Kidney (tissue), 14 donors: ENCODE data around the gene ANO4. TPM values are rescaled to one million over a fixed set of nuclear protein-coding genes. Genes with fewer than 3 reads are reported as not detected.
A peak's percentile ranks its signal among the peaks of the same experiment; 100 is the strongest.
"Not testable (repeated sequence)": the region's sequence is repeated elsewhere in the genome, so short reads cannot be mapped to it uniquely, and the experiment has no call there.

Experiments
- DNase-seq, 5 donors: peaks; one replicate each; pipeline ENCODE4 v3.0.0-alpha.2; 2013 to 2020
- FAIRE-seq: peaks from 2 replicates; lab custom pipeline; 2012; peaks lifted over from hg19 to GRCh38; lab: Jason Lieb, UNC
- H3K27ac ChIP-seq, 2 donors: one replicate each; pipeline ENCODE4 v1.7.0; 2013; ENCODE audit warnings: low read depth in 2 of 2, low read length in 2 of 2, inconsistent platforms in 1 of 2
- H3K27me3 ChIP-seq: one replicate; pipeline ENCODE4 v1.7.1; 2013; ENCODE audit warnings: low read length, inconsistent platforms; ENCODE audit not compliant: control insufficient read depth, insufficient read depth
- H3K36me3 ChIP-seq, 3 donors: one replicate each; pipeline versions ENCODE4 v1.7.0 to v1.7.1; 2013; ENCODE audit warnings: low read length in 3 of 3, control low read depth in 1 of 3, inconsistent platforms in 1 of 3; ENCODE audit not compliant: insufficient read depth in 3 of 3, control insufficient read depth in 2 of 3
- H3K4me1 ChIP-seq, 3 donors: one replicate each; pipeline versions ENCODE4 v1.7.0 to v1.7.1; 2013; ENCODE audit warnings: low read length in 3 of 3, inconsistent platforms in 1 of 3, low read depth in 1 of 3; ENCODE audit not compliant: control insufficient read depth in 2 of 3, insufficient read depth in 2 of 3
- H3K4me3 ChIP-seq, 3 donors: one replicate each; pipeline versions ENCODE4 v1.7.0 to v1.8.1; 2013; ENCODE audit warnings: low read length in 3 of 3, control low read depth in 1 of 3, inconsistent platforms in 1 of 3
- H3K9ac ChIP-seq, 3 donors: one replicate each; pipeline versions ENCODE4 v1.7.0 to v1.7.1; 2013; ENCODE audit warnings: low read length in 3 of 3, control low read depth in 1 of 3, inconsistent platforms in 1 of 3
- H3K9me3 ChIP-seq, 3 donors: one replicate each; pipeline versions ENCODE4 v1.7.0 to v1.7.1; 2013; ENCODE audit warnings: low read length in 3 of 3, control low read depth in 1 of 3, inconsistent platforms in 1 of 3; ENCODE audit not compliant: control insufficient read depth in 2 of 3, insufficient read depth in 1 of 3
- intact Hi-C: fragments of 100-400 bp; cut with DNase I; formaldehyde crosslinking; loops from one replicate; pipeline ENCODE4 v1.11.1; 2022
- polyA plus RNA-seq: library from polyadenylated mRNA; stranded (reverse); fragments of 350-450 nt; fragmentation: Illumina TruSeq; extraction: RNeasy Lipid Tissue Mini Kit (QIAGEN cat#74804); gene quantifications from one replicate; pipeline ENCODE4 v1.2.3, GENCODE V29; 2014; ENCODE audit warnings: low read depth, low replicate concordance; ENCODE audit not compliant: insufficient read depth
- total RNA-seq: library from RNA; stranded (reverse); fragmentation: NEBNext Ultra II Directional; extraction: Animal tissue kit (Norgen Biotek cat#: 25700); gene quantifications from one replicate; pipeline ENCODE4 v1.2.1, GENCODE V29; 2021
- TF ChIP-seq, protein P1 (sequence below): IDR thresholded peaks from 3 replicates; pipeline ENCODE4 v1.5.1; 2012; ENCODE audit warnings: mild to moderate bottlenecking, moderate library complexity, borderline replicate concordance; ENCODE audit not compliant: insufficient read depth; ENCODE audit errors: extremely low read depth
- donor health status: control.
- donor health status: control.
- donor health status: control.
- donor health status: control.
- donor health status: control.
- donor health status: DM: yes; HTN: yes; CAD: no.
- donor health status: Normal renal cell carcinoma (clear cell type).

The ANO4 gene
- total and polyA plus RNA-seq, 2 donors from 2014 or later, result 0.82 to 2.9 TPM

DNA sequence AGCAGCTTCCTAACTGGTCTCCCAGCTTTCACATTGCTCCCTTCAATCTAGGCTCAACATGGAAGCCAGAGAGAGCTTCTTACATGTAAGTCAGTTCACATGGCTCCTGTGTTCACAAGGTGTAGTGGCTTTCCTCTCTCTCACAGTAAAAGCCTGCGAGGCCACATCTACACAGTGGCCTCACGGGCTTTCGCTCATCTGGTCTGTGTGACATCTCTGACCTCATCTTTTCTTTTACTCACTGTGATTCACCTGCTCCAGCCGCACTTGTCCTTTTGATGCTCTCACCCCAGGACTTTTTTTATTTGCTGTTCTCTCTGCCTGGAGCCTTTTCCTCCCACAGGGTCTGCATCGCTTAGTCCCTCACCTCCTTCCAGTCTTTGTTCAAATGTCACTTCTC is 293.3 kb downstream of the ANO4 start:
- H3K27me3 ChIP-seq, result no peaks in the 10 kb centered on the region
- intact Hi-C loops, result no loop called here
- DNase-seq (no peak), FAIRE-seq (no peak)
- no peak overlapping the region for H3K9ac ChIP-seq
- no peaks in the 10 kb centered on the region for H3K4me1 ChIP-seq
- no peak overlapping the region for H3K4me3 ChIP-seq
- H3K27ac ChIP-seq, result no peak overlapping the region
- no peaks in the 10 kb centered on the region for H3K36me3 ChIP-seq
- no peaks in the 10 kb centered on the region for H3K9me3 ChIP-seq
- TF ChIP-seq, protein P1, sequence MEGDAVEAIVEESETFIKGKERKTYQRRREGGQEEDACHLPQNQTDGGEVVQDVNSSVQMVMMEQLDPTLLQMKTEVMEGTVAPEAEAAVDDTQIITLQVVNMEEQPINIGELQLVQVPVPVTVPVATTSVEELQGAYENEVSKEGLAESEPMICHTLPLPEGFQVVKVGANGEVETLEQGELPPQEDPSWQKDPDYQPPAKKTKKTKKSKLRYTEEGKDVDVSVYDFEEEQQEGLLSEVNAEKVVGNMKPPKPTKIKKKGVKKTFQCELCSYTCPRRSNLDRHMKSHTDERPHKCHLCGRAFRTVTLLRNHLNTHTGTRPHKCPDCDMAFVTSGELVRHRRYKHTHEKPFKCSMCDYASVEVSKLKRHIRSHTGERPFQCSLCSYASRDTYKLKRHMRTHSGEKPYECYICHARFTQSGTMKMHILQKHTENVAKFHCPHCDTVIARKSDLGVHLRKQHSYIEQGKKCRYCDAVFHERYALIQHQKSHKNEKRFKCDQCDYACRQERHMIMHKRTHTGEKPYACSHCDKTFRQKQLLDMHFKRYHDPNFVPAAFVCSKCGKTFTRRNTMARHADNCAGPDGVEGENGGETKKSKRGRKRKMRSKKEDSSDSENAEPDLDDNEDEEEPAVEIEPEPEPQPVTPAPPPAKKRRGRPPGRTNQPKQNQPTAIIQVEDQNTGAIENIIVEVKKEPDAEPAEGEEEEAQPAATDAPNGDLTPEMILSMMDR, result no peak

DNA sequence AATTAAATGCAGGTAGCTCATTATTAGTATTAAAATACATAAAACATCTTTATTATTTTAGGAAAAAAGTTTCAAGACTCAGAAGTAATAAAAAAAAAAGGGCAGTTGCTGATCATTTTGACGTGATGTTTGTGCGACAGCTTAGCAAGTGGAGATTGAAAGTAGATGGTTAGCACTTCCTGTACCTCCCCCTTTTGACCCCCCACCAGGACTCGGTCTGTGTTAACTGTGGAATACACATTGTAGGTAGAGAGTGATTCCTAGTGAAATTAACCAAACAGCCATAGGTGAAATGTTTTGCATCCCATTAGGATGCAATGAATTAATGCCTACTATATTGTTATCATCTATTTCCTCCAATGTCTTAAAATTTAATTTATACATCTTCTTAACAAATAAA is 294.7 kb downstream of the ANO4 start:
- intact Hi-C loops, result no loop called here
- no peak for DNase-seq
- Histone ChIP-seq H3K9me3 (no peaks in the 10 kb centered on the region), H3K4me3 (no peak overlapping the region), H3K9ac (no peak overlapping the region), H3K36me3 (no peaks in the 10 kb centered on the region), H3K27me3 (no peaks in the 10 kb centered on the region), H3K27ac (no peak overlapping the region), H3K4me1 (no peaks in the 10 kb centered on the region)
- TF ChIP-seq, protein P1, result no peak
- no peak for FAIRE-seq

DNA sequence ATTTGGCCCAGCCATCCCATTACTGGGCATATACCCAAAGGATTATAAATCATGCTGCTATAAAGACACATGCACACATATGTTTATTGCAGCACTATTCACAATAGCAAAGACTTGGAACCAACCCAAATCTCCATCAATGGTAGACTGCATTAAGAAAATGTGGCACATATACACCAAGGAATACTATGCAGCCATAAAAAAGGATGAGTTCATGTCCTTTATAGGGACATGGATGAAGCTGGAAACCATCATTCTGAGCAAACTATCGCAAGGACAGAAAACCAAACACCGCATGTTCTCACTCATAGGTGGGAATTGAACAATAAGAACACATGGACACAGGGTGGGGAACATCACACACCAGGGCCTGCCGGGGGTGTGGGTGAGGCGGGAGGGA is 295.6 kb downstream of the ANO4 start:
- H3K36me3 ChIP-seq, FAIRE-seq, H3K9ac ChIP-seq, H3K4me3 ChIP-seq, intact Hi-C loops, DNase-seq, H3K27me3 ChIP-seq, H3K4me1 ChIP-seq, H3K9me3 ChIP-seq, H3K27ac ChIP-seq: not testable (repeated sequence)

DNA sequence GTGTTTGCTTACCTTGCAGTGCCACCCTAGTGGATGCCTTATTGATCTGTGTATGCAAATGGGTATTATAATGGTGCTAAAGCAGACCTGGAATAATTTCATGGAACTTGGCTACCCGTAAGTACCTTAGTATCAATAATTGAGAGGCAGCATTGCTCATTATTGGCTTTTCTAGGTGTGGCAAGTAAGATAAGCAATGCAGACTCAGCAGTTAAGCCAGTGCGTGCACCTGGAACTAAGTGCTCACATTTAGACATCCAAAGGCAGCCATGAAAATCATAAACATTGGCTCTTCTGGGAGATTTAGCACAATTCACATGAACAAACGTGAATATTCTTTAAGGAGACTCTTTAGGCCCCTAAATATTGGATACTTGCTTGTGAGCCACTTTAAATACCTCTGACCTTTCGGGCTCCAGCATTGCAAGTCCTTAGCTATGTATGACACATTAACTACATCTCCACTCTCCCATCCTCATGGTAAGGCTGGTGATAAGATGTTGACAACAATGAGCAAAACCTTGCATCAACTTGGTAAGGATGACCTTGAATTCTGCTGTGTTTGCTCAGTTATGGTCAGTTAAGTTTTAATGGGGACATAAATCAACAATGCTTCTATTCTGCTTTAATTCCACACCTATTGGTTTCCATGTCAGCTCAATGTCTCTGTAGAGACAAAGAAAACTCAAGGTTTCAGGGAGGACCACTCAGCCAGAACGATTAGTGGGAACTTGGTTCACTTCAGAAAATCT is 303.4 kb downstream of the ANO4 start:
- TF ChIP-seq, protein P1, result no peak
- Histone ChIP-seq H3K36me3 (no peaks in the 10 kb centered on the region), H3K27me3 (no peaks in the 10 kb centered on the region), H3K27ac (no peak overlapping the region), H3K9me3 (no peaks in the 10 kb centered on the region), H3K9ac (no peak overlapping the region), H3K4me1 (peaks cover 0 to 7% (median 0%) of the 10 kb centered on the region in 3 donors), H3K4me3 (no peak overlapping the region)
- DNase-seq, result peak in 3 of 5 donors; percentile 42 to 95 (median 91)
- intact Hi-C loops, result no loop called here
- no peak for FAIRE-seq
